ENCODE results near the gene LGALSL. TPM values are rescaled to one million over a fixed set of nuclear protein-coding genes. Genes with fewer than 3 reads are reported as not detected.

Gene LGALSL
- total and polyA plus RNA-seq, 8 donors = 33.5 to 116 (median 90.9) TPM

GRCh38 chr2:64424416-64424987 is 29.5 kb upstream of the LGALSL start:
- intact Hi-C loops (cut with DNase I) = no loop called here
- H3K36me3 ChIP-seq = no peaks in the 10 kb centered on the region
- no peak for ATAC-seq

GRCh38 chr2:64426183-64426952 is 27.6 kb upstream of the LGALSL start:
- DNase-seq (no peak), ATAC-seq (peak; percentile 60)
- H3K9me3 ChIP-seq = no peaks in the 10 kb centered on the region
- intact Hi-C loops (cut with DNase I) = no loop called here
- TF ChIP-seq, protein P1, sequence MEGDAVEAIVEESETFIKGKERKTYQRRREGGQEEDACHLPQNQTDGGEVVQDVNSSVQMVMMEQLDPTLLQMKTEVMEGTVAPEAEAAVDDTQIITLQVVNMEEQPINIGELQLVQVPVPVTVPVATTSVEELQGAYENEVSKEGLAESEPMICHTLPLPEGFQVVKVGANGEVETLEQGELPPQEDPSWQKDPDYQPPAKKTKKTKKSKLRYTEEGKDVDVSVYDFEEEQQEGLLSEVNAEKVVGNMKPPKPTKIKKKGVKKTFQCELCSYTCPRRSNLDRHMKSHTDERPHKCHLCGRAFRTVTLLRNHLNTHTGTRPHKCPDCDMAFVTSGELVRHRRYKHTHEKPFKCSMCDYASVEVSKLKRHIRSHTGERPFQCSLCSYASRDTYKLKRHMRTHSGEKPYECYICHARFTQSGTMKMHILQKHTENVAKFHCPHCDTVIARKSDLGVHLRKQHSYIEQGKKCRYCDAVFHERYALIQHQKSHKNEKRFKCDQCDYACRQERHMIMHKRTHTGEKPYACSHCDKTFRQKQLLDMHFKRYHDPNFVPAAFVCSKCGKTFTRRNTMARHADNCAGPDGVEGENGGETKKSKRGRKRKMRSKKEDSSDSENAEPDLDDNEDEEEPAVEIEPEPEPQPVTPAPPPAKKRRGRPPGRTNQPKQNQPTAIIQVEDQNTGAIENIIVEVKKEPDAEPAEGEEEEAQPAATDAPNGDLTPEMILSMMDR (IDR thresholded peaks at IDR 0.05) = no peak
- H3K36me3 ChIP-seq = no peaks in the 10 kb centered on the region
- H3K27me3 ChIP-seq = no peaks in the 10 kb centered on the region
- peak overlapping the region in 1 of 2 donors; percentile 21 for H3K27ac ChIP-seq
- no peak overlapping the region for H3K4me3 ChIP-seq
- H3K4me1 ChIP-seq = no peaks in the 10 kb centered on the region

More at GRCh38 chr2:64424416-64424987, 29.5 kb upstream of the LGALSL start:
- TF ChIP-seq, protein P1 (IDR thresholded peaks at IDR 0.05) = no peak
- no peaks in the 10 kb centered on the region for H3K27me3 ChIP-seq
- H3K4me1 ChIP-seq = peaks cover 0 to 5% of the 10 kb centered on the region in 2 donors
- H3K27ac ChIP-seq = no peak overlapping the region
- H3K9me3 ChIP-seq = no peaks in the 10 kb centered on the region
- no peak for DNase-seq
- H3K4me3 ChIP-seq = no peak overlapping the region

- no peak for ATAC-seq
- intact Hi-C loops (cut with DNase I) = no loop called here
- Histone ChIP-seq H3K9me3 (no peaks in the 10 kb centered on the region), H3K4me1 (no peaks in the 10 kb centered on the region), H3K27ac (no peak overlapping the region), H3K27me3 (no peaks in the 10 kb centered on the region), H3K4me3 (no peak overlapping the region), H3K36me3 (no peaks in the 10 kb centered on the region)
- DNase-seq = no peak
- TF ChIP-seq, protein P1 (IDR thresholded peaks at IDR 0.05) = no peak
Measured at GRCh38 chr2:64434039-64434657, 19.8 kb upstream of the LGALSL start.

- Histone ChIP-seq H3K36me3 (no peaks in the 10 kb centered on the region), H3K4me3 (no peak overlapping the region), H3K27ac (no peak overlapping the region), H3K4me1 (no peaks in the 10 kb centered on the region), H3K9me3 (no peaks in the 10 kb centered on the region), H3K27me3 (no peaks in the 10 kb centered on the region)
- intact Hi-C loops (cut with DNase I) = no loop called here
- TF ChIP-seq, protein P1 (IDR thresholded peaks at IDR 0.05) = no peak
- DNase-seq = no peak
- peak; percentile 73 for ATAC-seq
Measured at GRCh38 chr2:64437883-64438282, 16.1 kb upstream of the LGALSL start.

DNA sequence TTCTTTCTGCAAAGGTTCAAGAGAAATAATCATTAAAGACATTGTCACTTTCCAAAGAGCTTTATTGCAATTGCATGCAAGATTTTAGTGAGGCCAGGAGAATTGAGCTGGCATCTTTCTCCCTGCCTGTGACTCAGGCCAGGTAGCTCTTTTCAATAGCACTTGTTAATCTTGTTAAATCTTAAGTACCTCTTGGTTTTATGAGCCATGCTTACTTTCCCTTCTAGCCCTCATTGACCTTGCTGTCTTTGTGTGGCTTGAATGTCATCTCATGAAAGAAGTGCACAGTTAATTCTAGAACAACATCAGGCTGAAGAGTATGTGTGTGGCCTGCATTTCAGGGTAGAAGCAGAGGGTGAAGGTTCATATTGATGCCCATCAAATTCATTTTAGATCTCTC is 14.8 kb upstream of the LGALSL start:
- ATAC-seq (peak; percentile 86), DNase-seq (peak in 1 of 4 donors; percentile 33)
- intact Hi-C loops (cut with DNase I) = no loop called here
- TF ChIP-seq, protein P1 (IDR thresholded peaks at IDR 0.05) = no peak
- no peak overlapping the region for H3K4me3 ChIP-seq
- no peaks in the 10 kb centered on the region for H3K36me3 ChIP-seq
- no peaks in the 10 kb centered on the region for H3K9me3 ChIP-seq
- H3K27ac ChIP-seq = no peak overlapping the region
- no peaks in the 10 kb centered on the region for H3K27me3 ChIP-seq
- no peaks in the 10 kb centered on the region for H3K4me1 ChIP-seq

Data from left lung (tissue), 10 donors.